ENCODE results near the gene CCL19.

CCL19 gene

GRCh38 chr9:34642679-34643078 is 48.4 kb downstream of the CCL19 start:
- Mint-ChIP-seq H3K27me3 (no peaks in the 10 kb centered on the region), H3K36me3 (no peaks in the 10 kb centered on the region), H3K9me3 (ENCODE audit: low read depth) (no peaks in the 10 kb centered on the region), H3K4me3 (no peak overlapping the region), H3K27ac (no peak overlapping the region), H3K4me1 (ENCODE audit: low read depth) (peaks cover 26% of the 10 kb centered on the region)

Measured in activated naive CD8-positive, alpha-beta T cell (primary cell).